IPS-18a (cell line): ENCODE results near the gene TBC1D32.
A peak's percentile ranks its signal among the peaks of the same experiment; 100 is the strongest.
"Not testable (repeated sequence)": the region's sequence is repeated elsewhere in the genome, so short reads cannot be mapped to it uniquely, and the experiment has no call there.

ENCODE experiments used
- H3K27ac ChIP-seq: one replicate; pipeline ENCODE4 v1.5.1; 2013; ENCODE audit warnings: low read length
- H3K27me3 ChIP-seq: one replicate; pipeline ENCODE4 v1.6.1; 2013; ENCODE audit warnings: mild to moderate bottlenecking, low read length; ENCODE audit not compliant: control insufficient read depth, insufficient read depth
- H3K36me3 ChIP-seq: one replicate; pipeline ENCODE4 v1.6.1; 2013; ENCODE audit warnings: low read depth, low read length; ENCODE audit not compliant: control insufficient read depth
- H3K4me1 ChIP-seq: one replicate; pipeline ENCODE4 v1.6.1; 2013; ENCODE audit warnings: low read depth, low read length; ENCODE audit not compliant: control insufficient read depth
- H3K4me3 ChIP-seq: one replicate; pipeline ENCODE4 v1.5.1; 2013; ENCODE audit warnings: low read length
- H3K9ac ChIP-seq: one replicate; pipeline ENCODE4 v1.6.1; 2013; ENCODE audit warnings: mild to moderate bottlenecking, low read length, moderate library complexity
- H3K9me3 ChIP-seq: one replicate; pipeline ENCODE4 v1.6.1; 2013; ENCODE audit warnings: low read depth, low read length; ENCODE audit not compliant: control insufficient read depth

The TBC1D32 gene

DNA sequence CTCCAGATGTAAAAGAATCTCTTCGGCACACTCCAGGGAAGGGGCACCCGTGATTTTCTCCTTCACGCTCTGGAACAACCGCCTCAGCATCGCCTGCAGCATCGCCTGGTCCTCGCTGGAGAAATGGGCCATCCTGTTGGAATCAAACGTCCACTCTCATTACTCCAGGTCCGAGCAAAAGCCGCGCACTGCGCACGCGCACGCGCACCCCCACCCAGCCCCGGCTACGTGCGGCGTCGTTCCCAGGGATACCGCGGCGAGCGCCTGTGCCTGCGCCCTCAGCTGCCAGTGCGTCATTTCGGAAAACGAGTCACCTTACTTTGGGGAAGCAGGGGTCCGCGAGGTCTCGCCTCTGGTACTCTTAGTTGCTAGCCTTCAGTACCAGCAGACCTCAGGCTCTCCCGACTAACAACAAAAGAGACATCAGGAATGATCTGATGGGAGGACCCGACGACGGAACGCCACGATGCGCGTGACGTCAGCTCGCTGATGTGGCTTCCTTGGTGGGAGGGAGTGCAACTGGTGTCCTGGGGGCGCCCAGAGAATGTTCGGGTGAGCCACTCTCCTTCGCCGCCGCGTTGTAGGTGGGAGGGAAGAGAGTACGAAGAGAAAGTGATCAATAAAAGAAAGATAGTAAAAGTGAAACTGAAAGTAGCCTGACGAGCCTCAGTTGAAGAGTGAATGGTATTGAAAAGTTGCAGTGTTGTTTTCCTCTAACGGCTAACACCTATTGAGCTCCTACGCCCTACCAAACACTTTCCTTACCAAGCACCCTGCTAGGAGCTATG, at the start of gene TBC1D32:
TSS of gene TBC1D32 (minus strand) at position 182 of the 788 bp plus-strand sequence. CDS start at position 132, 50 bp downstream.
- H3K9me3 ChIP-seq: no peaks in the 10 kb centered on the region
- H3K27ac ChIP-seq: peak within 1 kb of the TSS; percentile 87
- H3K27me3 ChIP-seq: no peaks in the 10 kb centered on the region
- H3K36me3 ChIP-seq: no peaks in the 10 kb centered on the region
- H3K4me3 ChIP-seq: peak within 1 kb of the TSS; percentile 86
- peak within 1 kb of the TSS; percentile 69 for H3K9ac ChIP-seq
- H3K4me1 ChIP-seq: no peaks in the 10 kb centered on the region

DNA sequence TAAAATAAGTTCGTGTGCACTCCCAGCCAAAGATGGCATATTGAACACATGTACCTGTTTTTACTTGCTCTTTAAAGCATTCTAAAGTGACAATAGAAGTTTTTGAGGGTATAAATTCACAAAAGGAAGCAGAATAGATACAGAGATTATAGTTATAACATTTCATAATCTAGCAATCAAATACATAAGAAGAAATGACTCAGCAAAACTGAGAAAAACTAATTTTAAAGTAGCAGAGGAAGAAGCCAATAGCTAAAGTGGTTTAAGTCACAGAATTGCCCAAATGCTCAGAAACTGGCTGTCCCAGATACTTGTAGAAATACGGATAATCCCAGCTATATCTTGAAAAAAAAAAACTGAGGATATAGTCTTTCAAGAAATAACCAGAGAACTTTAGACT, 49.2 kb upstream of the TBC1D32 start:
- no peaks in the 10 kb centered on the region for H3K27me3 ChIP-seq
- H3K4me3 ChIP-seq: no peak overlapping the region
- no peak overlapping the region for H3K27ac ChIP-seq
- H3K9me3 ChIP-seq: no peaks in the 10 kb centered on the region
- H3K4me1 ChIP-seq: no peaks in the 10 kb centered on the region
- no peaks in the 10 kb centered on the region for H3K36me3 ChIP-seq
- no peak overlapping the region for H3K9ac ChIP-seq

DNA sequence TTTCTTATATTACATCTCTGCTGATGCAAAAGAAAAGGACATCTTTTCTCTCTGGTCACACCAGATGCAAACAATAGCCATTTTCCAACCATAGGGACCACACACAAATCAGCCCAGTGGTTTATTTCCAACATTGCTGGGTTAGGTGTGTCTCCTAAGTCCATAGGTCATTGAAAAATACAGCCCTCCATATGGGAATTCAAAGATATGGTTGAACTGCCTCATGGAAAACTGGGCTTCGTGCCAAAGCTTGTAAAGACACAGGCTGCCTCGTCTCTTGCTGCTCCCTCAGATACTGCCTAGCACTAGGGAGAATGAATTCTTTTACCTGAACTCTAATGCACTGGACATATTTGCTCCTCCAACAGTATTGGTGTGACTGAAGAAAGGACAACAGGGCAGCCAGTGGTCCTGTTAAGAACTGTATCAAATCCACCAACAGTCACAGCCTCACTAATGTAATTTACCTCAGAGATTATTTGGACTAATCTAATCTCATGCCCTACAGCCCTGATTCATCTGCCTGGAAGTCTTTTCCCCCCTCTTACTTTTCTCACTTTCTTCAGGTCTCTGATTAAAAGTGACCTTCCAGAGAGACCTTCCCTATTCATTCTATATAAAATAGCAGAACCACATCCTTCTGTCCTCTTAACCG, 48.3 kb upstream of the TBC1D32 start:
- Histone ChIP-seq H3K4me3 (no peak overlapping the region), H3K27ac (no peak overlapping the region)

GRCh38 chr6:121376411-121376810, 42.1 kb upstream of the TBC1D32 start:
- Histone ChIP-seq H3K9me3 (peaks cover 4% of the 10 kb centered on the region), H3K27me3 (no peaks in the 10 kb centered on the region), H3K27ac (no peak overlapping the region), H3K36me3 (no peaks in the 10 kb centered on the region), H3K4me3 (no peak overlapping the region), H3K4me1 (peaks cover 5% of the 10 kb centered on the region), H3K9ac (no peak overlapping the region)

More for the DNA sequence above, 48.3 kb upstream of the TBC1D32 start:
- H3K36me3 ChIP-seq: no peaks in the 10 kb centered on the region
- H3K4me1 ChIP-seq: no peaks in the 10 kb centered on the region
- H3K9ac ChIP-seq: no peak overlapping the region
- H3K9me3 ChIP-seq: no peaks in the 10 kb centered on the region
- H3K27me3 ChIP-seq: no peaks in the 10 kb centered on the region

DNA sequence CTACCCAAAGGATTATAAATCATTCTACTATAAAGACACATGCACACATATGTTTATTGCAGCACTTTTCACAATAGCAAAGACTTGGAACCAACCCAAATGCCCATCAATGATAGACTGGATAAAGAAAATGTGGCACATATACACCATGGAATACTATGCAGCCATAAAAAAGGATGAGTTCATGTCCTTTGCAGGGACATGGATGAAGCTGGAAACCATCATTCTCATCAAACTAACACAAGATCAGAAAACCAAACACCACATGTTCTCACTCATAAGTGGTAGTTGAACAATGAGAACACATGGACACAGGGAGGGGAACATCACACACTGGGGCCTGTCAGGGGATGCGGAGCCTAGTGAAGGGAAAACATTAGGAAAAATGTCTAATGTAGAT, 39.9 kb upstream of the TBC1D32 start:
- not testable (repeated sequence) for H3K4me1 ChIP-seq, H3K9ac ChIP-seq, H3K27ac ChIP-seq, H3K4me3 ChIP-seq, H3K36me3 ChIP-seq, H3K27me3 ChIP-seq, H3K9me3 ChIP-seq

- Histone ChIP-seq H3K9ac (no peak overlapping the region), H3K27ac (no peak overlapping the region), H3K36me3 (no peaks in the 10 kb centered on the region), H3K4me1 (no peaks in the 10 kb centered on the region), H3K27me3 (no peaks in the 10 kb centered on the region), H3K4me3 (no peak overlapping the region), H3K9me3 (no peaks in the 10 kb centered on the region)
Observed at GRCh38 chr6:121365536-121366521, 31.5 kb upstream of the TBC1D32 start.

GRCh38 chr6:121356575-121356974, 22.3 kb upstream of the TBC1D32 start:
- no peak overlapping the region for H3K27ac ChIP-seq
- H3K4me1 ChIP-seq: no peaks in the 10 kb centered on the region
- H3K4me3 ChIP-seq: no peak overlapping the region
- no peak overlapping the region for H3K9ac ChIP-seq
- H3K36me3 ChIP-seq: no peaks in the 10 kb centered on the region
- H3K9me3 ChIP-seq: no peaks in the 10 kb centered on the region
- H3K27me3 ChIP-seq: no peaks in the 10 kb centered on the region

DNA sequence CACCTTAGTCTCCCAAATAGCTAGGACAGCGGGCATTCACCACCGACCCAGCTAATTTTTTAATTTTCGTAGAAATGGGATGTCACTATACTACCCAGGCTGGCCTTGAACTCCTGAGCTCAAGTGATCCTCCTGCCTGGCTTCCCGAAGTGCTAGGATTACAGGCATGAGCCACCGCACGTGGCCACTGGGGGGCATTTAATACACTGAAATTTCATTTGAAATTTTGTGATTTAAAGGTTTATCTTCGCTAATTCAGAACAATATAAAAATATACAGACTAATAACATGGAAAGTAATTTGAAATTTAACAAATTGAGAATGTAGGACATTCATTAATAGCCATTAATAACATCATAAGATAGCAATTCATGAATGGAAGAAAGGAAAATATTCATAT, 20.5 kb upstream of the TBC1D32 start:
- Histone ChIP-seq H3K4me3 (no peak overlapping the region), H3K9ac (no peak overlapping the region), H3K9me3 (no peaks in the 10 kb centered on the region), H3K4me1 (no peaks in the 10 kb centered on the region), H3K27ac (no peak overlapping the region), H3K27me3 (no peaks in the 10 kb centered on the region), H3K36me3 (no peaks in the 10 kb centered on the region)

DNA sequence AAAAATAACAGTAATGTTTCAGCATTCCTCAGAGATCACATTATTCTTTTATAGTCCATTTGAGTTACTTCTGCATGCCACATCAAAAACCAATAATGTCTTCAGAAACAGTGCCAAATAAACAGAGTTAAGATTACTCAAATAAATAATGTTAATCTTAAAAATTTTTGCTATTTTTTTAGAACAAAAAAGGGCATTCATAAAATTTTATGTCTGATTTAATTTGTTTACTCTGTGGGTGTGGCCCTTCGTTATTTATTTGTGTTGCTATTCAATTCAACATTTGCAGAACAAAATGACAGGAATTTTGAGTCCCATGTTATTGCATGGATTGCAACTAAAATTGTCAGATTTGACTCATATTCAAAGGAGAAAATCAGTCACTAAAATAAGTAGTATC, 18.7 kb upstream of the TBC1D32 start:
- H3K27ac ChIP-seq: no peak overlapping the region
- H3K4me1 ChIP-seq: no peaks in the 10 kb centered on the region
- no peaks in the 10 kb centered on the region for H3K9me3 ChIP-seq

DNA sequence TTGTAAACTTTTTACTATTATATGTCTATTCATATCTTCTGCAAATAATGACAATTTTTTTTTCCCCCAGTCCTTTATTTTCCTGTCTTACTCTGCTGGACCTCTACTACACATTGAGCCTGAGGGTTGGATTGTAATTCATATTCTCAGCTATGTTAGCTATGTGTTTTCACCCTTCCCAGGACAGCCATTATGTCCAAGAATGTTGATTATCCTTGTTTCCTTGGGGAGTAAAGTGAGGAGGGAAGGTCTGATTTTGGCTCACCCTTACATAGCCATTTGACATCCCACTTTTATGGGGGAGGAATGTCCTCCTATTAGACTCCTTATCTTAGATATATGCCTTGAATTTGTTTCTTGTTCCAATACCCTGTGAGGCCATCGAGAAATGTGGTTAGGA, 17.6 kb upstream of the TBC1D32 start:
- Histone ChIP-seq H3K4me3 (no peak overlapping the region), H3K9ac (no peak overlapping the region), H3K9me3 (no peaks in the 10 kb centered on the region), H3K27me3 (no peaks in the 10 kb centered on the region), H3K36me3 (no peaks in the 10 kb centered on the region), H3K4me1 (no peaks in the 10 kb centered on the region), H3K27ac (no peak overlapping the region)

More for the DNA sequence above, 18.7 kb upstream of the TBC1D32 start:
- Histone ChIP-seq H3K27me3 (no peaks in the 10 kb centered on the region), H3K9ac (no peak overlapping the region), H3K4me3 (no peak overlapping the region), H3K36me3 (no peaks in the 10 kb centered on the region)

DNA sequence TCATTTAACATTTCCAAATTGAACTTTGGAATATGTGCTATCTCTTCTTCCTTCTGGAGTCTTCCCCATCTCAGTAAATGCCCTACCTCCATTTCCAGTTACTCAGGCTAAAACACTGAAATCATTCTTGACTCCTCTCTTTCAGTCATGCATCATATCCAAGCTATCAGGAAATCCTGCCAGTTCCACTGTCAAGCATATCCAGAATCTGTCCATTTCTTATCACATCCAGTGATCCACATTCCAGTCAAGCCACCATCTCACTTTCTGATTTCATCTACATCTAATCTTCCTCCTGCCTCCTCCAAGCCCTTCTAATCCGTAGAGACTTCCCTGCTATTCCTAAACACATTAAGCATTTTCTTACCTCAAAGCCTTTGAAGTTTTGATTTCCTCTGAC, 15.3 kb upstream of the TBC1D32 start:
- Histone ChIP-seq H3K27me3 (no peaks in the 10 kb centered on the region), H3K9ac (no peak overlapping the region), H3K4me3 (no peak overlapping the region), H3K36me3 (no peaks in the 10 kb centered on the region), H3K4me1 (no peaks in the 10 kb centered on the region), H3K9me3 (no peaks in the 10 kb centered on the region), H3K27ac (no peak overlapping the region)
